NT2/D1 (cell line): ENCODE data around the gene SEPTIN14.

Source experiments
- SUZ12 ChIP-seq: IDR thresholded peaks from 2 replicates; pipeline ENCODE4 v1.6.1; 2011; ENCODE audit not compliant: insufficient read length, insufficient read depth; ENCODE audit errors: extremely low read depth
- YY1 ChIP-seq: IDR thresholded peaks from 2 replicates; pipeline ENCODE4 v1.6.1; 2011; ENCODE audit not compliant: insufficient read length, insufficient read depth

DNA sequence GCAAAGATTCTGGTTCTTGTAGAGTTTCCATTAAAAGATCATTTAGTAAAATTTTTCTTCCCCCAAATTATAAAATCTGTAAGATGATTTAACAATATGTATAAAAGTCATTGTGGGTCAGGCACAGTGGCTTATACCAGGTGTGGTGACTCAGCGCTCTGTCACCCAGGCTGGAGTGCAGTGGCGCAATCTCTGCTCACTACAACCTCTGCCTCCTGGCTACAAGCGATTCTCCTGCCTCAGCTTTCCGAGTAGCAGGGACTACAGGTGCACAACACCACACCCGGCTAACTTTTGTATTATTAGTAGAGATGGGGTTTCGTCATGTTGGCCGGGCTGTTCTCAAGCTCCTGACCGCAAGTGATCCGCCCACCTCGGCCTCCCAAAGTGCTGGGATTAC, 68.0 kb downstream of the SEPTIN14 start:
- TF ChIP-seq YY1 (no peak), SUZ12 (no peak)
